Measurements from ENCODE around the gene ST3GAL6.

ST3GAL6 gene

GRCh38 chr3:98775459-98776139 lies 12.5 kb downstream of the ST3GAL6 start:
- no peak overlapping the region for H3K4me3 ChIP-seq (ENCODE audit: low read depth, low read length)
- no peak for TF ChIP-seq CTCF (IDR thresholded peaks at IDR 0.05; ENCODE audit: low read depth, low read length)

- TF ChIP-seq CTCF (IDR thresholded peaks at IDR 0.05; ENCODE audit: low read depth, low read length) = no peak
- no peak overlapping the region for H3K4me3 ChIP-seq (ENCODE audit: low read depth, low read length)
Observed at GRCh38 chr3:98776140-98776493, 13.0 kb downstream of the ST3GAL6 start.

GRCh38 chr3:98777286-98777685 lies 14.1 kb downstream of the ST3GAL6 start:
- no peak for TF ChIP-seq CTCF (IDR thresholded peaks at IDR 0.05; ENCODE audit: low read depth, low read length)
- H3K4me3 ChIP-seq (ENCODE audit: low read depth, low read length) = no peak overlapping the region

GRCh38 chr3:98777801-98778220 lies 14.7 kb downstream of the ST3GAL6 start:
- no peak for TF ChIP-seq CTCF (IDR thresholded peaks at IDR 0.05; ENCODE audit: low read depth, low read length)
- H3K4me3 ChIP-seq (ENCODE audit: low read depth, low read length) = no peak overlapping the region

- no peak overlapping the region for H3K4me3 ChIP-seq (ENCODE audit: low read depth, low read length)
- no peak for TF ChIP-seq CTCF (IDR thresholded peaks at IDR 0.05; ENCODE audit: low read depth, low read length)
Observed at GRCh38 chr3:98778383-98778782, 15.2 kb downstream of the ST3GAL6 start.

GRCh38 chr3:98778852-98779413 lies 15.8 kb downstream of the ST3GAL6 start:
- H3K4me3 ChIP-seq (ENCODE audit: low read depth, low read length) = no peak overlapping the region
- no peak for TF ChIP-seq CTCF (IDR thresholded peaks at IDR 0.05; ENCODE audit: low read depth, low read length)

GRCh38 chr3:98779541-98780335 lies 16.6 kb downstream of the ST3GAL6 start:
- H3K4me3 ChIP-seq (ENCODE audit: low read depth, low read length) = no peak overlapping the region

More at GRCh38 chr3:98779541-98780335, 16.6 kb downstream of the ST3GAL6 start:
- TF ChIP-seq CTCF (IDR thresholded peaks at IDR 0.05; ENCODE audit: low read depth, low read length) = no peak
